HEK293 (cell line): Measurements from ENCODE around the gene DMBT1.

Source experiments
- WT1 ChIP-seq: fragments of 450-650 bp; formaldehyde crosslinking; IDR thresholded peaks from 2 replicates; pipeline ENCODE4 v1.5.1; 2016; ENCODE audit warnings: missing biosample characterization, missing genetic modification characterization
- ZBTB21 ChIP-seq: fragments of 450-650 bp; formaldehyde crosslinking; IDR thresholded peaks from 2 replicates; pipeline ENCODE4 v1.5.1; 2017; ENCODE audit warnings: missing biosample characterization, missing genetic modification characterization
- TF ChIP-seq, protein P1 (sequence below): fragments of 450-650 bp; formaldehyde crosslinking; conservative IDR thresholded peaks from 2 replicates; pipeline ENCODE4 v1.5.1; 2016; ENCODE audit warnings: low read depth, missing biosample characterization, missing genetic modification characterization
- TF ChIP-seq, protein P2 (sequence below): fragments of 450-650 bp; formaldehyde crosslinking; IDR thresholded peaks from 2 replicates; pipeline ENCODE4 v1.5.1; 2016; ENCODE audit warnings: missing biosample characterization, missing genetic modification characterization

DNA sequence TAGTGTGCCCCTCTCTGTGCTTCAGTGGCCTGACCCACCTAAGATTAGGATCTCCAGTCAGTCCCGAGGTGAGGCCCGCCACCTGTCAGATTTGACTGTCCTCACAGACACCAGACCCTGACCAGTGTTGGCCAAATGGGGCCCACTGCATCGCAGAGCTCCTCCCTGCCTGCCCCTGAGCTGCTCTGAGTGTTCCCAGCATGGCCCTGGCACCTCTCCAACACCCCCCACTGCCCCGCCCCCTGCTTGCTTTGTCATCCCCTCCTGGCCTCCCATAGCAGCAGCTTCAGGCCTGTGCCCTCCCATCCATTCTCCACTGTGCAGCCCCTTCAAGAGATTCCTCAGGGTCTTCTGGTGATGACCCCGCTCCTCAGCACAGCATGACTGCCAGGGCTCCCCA is 71.5 kb downstream of the DMBT1 start:
- TF ChIP-seq, protein P1, sequence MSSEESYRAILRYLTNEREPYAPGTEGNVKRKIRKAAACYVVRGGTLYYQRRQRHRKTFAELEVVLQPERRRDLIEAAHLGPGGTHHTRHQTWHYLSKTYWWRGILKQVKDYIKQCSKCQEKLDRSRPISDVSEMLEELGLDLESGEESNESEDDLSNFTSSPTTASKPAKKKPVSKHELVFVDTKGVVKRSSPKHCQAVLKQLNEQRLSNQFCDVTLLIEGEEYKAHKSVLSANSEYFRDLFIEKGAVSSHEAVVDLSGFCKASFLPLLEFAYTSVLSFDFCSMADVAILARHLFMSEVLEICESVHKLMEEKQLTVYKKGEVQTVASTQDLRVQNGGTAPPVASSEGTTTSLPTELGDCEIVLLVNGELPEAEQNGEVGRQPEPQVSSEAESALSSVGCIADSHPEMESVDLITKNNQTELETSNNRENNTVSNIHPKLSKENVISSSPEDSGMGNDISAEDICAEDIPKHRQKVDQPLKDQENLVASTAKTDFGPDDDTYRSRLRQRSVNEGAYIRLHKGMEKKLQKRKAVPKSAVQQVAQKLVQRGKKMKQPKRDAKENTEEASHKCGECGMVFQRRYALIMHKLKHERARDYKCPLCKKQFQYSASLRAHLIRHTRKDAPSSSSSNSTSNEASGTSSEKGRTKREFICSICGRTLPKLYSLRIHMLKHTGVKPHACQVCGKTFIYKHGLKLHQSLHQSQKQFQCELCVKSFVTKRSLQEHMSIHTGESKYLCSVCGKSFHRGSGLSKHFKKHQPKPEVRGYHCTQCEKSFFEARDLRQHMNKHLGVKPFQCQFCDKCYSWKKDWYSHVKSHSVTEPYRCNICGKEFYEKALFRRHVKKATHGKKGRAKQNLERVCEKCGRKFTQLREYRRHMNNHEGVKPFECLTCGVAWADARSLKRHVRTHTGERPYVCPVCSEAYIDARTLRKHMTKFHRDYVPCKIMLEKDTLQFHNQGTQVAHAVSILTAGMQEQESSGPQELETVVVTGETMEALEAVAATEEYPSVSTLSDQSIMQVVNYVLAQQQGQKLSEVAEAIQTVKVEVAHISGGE = no peak
- TF ChIP-seq, protein P2, sequence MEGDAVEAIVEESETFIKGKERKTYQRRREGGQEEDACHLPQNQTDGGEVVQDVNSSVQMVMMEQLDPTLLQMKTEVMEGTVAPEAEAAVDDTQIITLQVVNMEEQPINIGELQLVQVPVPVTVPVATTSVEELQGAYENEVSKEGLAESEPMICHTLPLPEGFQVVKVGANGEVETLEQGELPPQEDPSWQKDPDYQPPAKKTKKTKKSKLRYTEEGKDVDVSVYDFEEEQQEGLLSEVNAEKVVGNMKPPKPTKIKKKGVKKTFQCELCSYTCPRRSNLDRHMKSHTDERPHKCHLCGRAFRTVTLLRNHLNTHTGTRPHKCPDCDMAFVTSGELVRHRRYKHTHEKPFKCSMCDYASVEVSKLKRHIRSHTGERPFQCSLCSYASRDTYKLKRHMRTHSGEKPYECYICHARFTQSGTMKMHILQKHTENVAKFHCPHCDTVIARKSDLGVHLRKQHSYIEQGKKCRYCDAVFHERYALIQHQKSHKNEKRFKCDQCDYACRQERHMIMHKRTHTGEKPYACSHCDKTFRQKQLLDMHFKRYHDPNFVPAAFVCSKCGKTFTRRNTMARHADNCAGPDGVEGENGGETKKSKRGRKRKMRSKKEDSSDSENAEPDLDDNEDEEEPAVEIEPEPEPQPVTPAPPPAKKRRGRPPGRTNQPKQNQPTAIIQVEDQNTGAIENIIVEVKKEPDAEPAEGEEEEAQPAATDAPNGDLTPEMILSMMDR (tag by site-specific recombination) = no peak
- TF ChIP-seq ZBTB21 (tag by site-specific recombination) (no peak), WT1 (tag by site-specific recombination) (no peak)
